ENCODE measurements around the gene TMEM115.

GRCh38 chr3:50325113-50325480 is 34.2 kb downstream of the TMEM115 start:
- TF ChIP-seq POLR2AphosphoS5 (IDR thresholded peaks at IDR 0.05; ENCODE audit: low read depth, low read length) (no peak), POLR2A (IDR thresholded peaks at IDR 0.05; ENCODE audit: low read depth, low read length) (no peak), TAF1 (IDR thresholded peaks at IDR 0.05; ENCODE audit: borderline replicate concordance, low read depth, low read length) (no peak)
